ENCODE measurements around the gene ENAM. TPM values are rescaled to one million over a fixed set of nuclear protein-coding genes. Genes with fewer than 3 reads are reported as not detected.

The ENAM gene
- polyA plus RNA-seq, 1 donor (not counting 4 experiments of a cell fraction or from before 2014, with no cell fraction given), result not detected

DNA sequence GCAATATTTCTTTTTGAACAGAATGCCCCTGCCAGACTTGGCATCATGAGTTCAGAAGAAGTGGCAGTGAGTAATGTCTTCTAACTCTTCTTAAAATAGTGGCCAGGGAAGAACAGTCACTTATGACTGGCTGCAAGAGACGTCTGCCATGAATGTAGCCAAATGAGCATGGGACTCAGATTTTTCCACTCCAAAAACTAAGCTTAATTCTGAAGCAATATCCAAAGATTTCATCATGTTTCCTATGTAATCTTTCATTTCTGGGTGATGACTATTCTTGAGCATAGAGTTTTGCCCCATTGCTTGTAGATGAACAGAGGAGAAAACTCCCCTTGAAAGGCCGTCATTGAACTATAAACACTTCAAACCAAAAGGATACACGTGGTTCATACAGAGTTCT is 24.7 kb upstream of the ENAM start:
- Histone ChIP-seq H3K9ac (ENCODE audit: control insufficient read depth, extremely low read depth, insufficient read depth, low read length) (no peak overlapping the region), H3K27me3 (ENCODE audit: control insufficient read depth, extremely low read depth, insufficient read depth, low read length) (no peaks in the 10 kb centered on the region), H3K4me3 (ENCODE audit: control insufficient read depth in 2 of 3, extremely low read depth in 1 of 3, insufficient read depth in 2 of 3, low read depth in 1 of 3, low read length in 3 of 3) (no peak overlapping the region), H3K27ac (ENCODE audit: control insufficient read depth, insufficient read depth, low read length) (no peak overlapping the region), H3K79me2 (ENCODE audit: control insufficient read depth, insufficient read depth, low read length) (no peaks in the 10 kb centered on the region), H2AFZ (ENCODE audit: control insufficient read depth, low read length) (no peak overlapping the region), H3K4me1 (ENCODE audit: control insufficient read depth, extremely low read depth, insufficient read depth, low read length) (no peaks in the 10 kb centered on the region), H3K36me3 (ENCODE audit: control insufficient read depth in 2 of 2, extremely low read depth in 1 of 2, insufficient read depth in 2 of 2, low read length in 2 of 2) (no peaks in the 10 kb centered on the region), H4K20me1 (ENCODE audit: control insufficient read depth, extremely low read depth, insufficient read depth, low read length) (no peaks in the 10 kb centered on the region), H3K9me3 (ENCODE audit: control insufficient read depth, low read depth, low read length) (no peaks in the 10 kb centered on the region), H3K4me2 (ENCODE audit: control insufficient read depth, extremely low read depth, insufficient read depth, low read depth, low read length) (no peak overlapping the region), H3K9me1 (ENCODE audit: control insufficient read depth, extremely low read depth, insufficient read depth, low read length) (no peaks in the 10 kb centered on the region)
- dilution Hi-C loops (cut with MboI; ENCODE audit: extremely low pct_ligation_motif_present, low sequenced_read_pairs), result no loop called here
- FAIRE-seq, result no peak
- DNase-seq (ENCODE audit: low read depth, low spot score), result no peak
- TF ChIP-seq EZH2 (IDR thresholded peaks at IDR 0.05; ENCODE audit: low read length), result no peak
- TF ChIP-seq, protein P1, sequence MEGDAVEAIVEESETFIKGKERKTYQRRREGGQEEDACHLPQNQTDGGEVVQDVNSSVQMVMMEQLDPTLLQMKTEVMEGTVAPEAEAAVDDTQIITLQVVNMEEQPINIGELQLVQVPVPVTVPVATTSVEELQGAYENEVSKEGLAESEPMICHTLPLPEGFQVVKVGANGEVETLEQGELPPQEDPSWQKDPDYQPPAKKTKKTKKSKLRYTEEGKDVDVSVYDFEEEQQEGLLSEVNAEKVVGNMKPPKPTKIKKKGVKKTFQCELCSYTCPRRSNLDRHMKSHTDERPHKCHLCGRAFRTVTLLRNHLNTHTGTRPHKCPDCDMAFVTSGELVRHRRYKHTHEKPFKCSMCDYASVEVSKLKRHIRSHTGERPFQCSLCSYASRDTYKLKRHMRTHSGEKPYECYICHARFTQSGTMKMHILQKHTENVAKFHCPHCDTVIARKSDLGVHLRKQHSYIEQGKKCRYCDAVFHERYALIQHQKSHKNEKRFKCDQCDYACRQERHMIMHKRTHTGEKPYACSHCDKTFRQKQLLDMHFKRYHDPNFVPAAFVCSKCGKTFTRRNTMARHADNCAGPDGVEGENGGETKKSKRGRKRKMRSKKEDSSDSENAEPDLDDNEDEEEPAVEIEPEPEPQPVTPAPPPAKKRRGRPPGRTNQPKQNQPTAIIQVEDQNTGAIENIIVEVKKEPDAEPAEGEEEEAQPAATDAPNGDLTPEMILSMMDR (optimal IDR thresholded peaks at IDR 0.05 in 1 of 3, IDR thresholded peaks at IDR 0.05 in 1 of 3, conservative IDR thresholded peaks at IDR 0.05 in 1 of 3; ENCODE audit: extremely low read depth in 1 of 3, insufficient read depth in 2 of 3, low read length in 3 of 3), result no peak

DNA sequence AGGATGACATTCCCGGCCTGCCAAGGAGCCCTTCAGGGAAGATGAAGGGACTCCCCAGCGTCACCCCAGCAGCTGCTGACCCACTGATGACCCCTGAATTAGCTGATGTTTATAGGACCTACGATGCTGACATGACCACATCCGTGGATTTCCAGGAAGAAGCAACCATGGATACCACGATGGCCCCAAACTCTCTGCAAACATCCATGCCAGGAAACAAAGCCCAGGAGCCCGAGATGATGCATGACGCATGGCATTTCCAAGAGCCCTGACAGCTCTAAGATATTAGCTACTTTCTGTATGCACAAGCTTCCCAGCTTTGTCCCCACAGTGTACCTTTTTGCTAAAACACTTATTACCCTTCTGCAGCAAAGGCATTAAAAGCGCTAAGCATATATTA is 22.1 kb upstream of the ENAM start:
- Histone ChIP-seq H3K9me1 (ENCODE audit: control insufficient read depth, extremely low read depth, insufficient read depth, low read length) (no peaks in the 10 kb centered on the region), H3K9me3 (ENCODE audit: control insufficient read depth, low read depth, low read length) (no peaks in the 10 kb centered on the region), H4K20me1 (ENCODE audit: control insufficient read depth, extremely low read depth, insufficient read depth, low read length) (no peaks in the 10 kb centered on the region), H3K4me2 (ENCODE audit: control insufficient read depth, extremely low read depth, insufficient read depth, low read depth, low read length) (no peak overlapping the region), H3K27me3 (ENCODE audit: control insufficient read depth, extremely low read depth, insufficient read depth, low read length) (no peaks in the 10 kb centered on the region), H3K9ac (ENCODE audit: control insufficient read depth, extremely low read depth, insufficient read depth, low read length) (no peak overlapping the region), H3K79me2 (ENCODE audit: control insufficient read depth, insufficient read depth, low read length) (no peaks in the 10 kb centered on the region), H3K27ac (ENCODE audit: control insufficient read depth, insufficient read depth, low read length) (no peak overlapping the region), H3K4me1 (ENCODE audit: control insufficient read depth, extremely low read depth, insufficient read depth, low read length) (no peaks in the 10 kb centered on the region), H3K4me3 (ENCODE audit: control insufficient read depth in 2 of 3, extremely low read depth in 1 of 3, insufficient read depth in 2 of 3, low read depth in 1 of 3, low read length in 3 of 3) (no peak overlapping the region), H3K36me3 (ENCODE audit: control insufficient read depth in 2 of 2, extremely low read depth in 1 of 2, insufficient read depth in 2 of 2, low read length in 2 of 2) (no peaks in the 10 kb centered on the region), H2AFZ (ENCODE audit: control insufficient read depth, low read length) (no peak overlapping the region)
- TF ChIP-seq, protein P1 (optimal IDR thresholded peaks at IDR 0.05 in 1 of 3, IDR thresholded peaks at IDR 0.05 in 1 of 3, conservative IDR thresholded peaks at IDR 0.05 in 1 of 3; ENCODE audit: extremely low read depth in 1 of 3, insufficient read depth in 2 of 3, low read length in 3 of 3), result no peak
- no peak for TF ChIP-seq EZH2 (IDR thresholded peaks at IDR 0.05; ENCODE audit: low read length)
- FAIRE-seq (no peak), DNase-seq (ENCODE audit: low read depth, low spot score) (no peak)
- dilution Hi-C loops (cut with MboI; ENCODE audit: extremely low pct_ligation_motif_present, low sequenced_read_pairs), result no loop called here
